ENCODE data around the gene ADGRL3.

DNA sequence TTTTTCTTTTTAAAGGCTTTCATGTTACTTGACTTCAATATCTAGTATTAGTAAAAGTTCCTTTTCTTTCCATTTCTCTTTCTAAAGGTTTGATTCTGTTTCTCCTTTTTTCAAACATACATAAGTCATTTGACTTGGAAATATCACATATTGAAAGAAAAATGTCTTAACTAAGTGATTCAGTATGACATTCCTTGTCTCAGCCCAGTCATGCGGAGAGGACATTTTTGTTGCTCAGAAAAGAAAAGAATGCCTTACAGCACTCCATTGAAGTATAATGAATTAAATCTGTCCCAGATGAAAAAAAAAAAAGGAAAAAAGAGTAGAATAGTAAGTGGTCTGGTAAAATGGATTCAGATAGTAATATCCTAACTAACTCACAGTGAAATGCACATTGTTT is 466.1 kb downstream of the ADGRL3 start:
- TF ChIP-seq, protein P1, sequence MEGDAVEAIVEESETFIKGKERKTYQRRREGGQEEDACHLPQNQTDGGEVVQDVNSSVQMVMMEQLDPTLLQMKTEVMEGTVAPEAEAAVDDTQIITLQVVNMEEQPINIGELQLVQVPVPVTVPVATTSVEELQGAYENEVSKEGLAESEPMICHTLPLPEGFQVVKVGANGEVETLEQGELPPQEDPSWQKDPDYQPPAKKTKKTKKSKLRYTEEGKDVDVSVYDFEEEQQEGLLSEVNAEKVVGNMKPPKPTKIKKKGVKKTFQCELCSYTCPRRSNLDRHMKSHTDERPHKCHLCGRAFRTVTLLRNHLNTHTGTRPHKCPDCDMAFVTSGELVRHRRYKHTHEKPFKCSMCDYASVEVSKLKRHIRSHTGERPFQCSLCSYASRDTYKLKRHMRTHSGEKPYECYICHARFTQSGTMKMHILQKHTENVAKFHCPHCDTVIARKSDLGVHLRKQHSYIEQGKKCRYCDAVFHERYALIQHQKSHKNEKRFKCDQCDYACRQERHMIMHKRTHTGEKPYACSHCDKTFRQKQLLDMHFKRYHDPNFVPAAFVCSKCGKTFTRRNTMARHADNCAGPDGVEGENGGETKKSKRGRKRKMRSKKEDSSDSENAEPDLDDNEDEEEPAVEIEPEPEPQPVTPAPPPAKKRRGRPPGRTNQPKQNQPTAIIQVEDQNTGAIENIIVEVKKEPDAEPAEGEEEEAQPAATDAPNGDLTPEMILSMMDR (IDR thresholded peaks at IDR 0.05; ENCODE audit: low read depth, low read length, missing input control), result no peak
- TF ChIP-seq, protein P2, sequence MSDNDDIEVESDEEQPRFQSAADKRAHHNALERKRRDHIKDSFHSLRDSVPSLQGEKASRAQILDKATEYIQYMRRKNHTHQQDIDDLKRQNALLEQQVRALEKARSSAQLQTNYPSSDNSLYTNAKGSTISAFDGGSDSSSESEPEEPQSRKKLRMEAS (IDR thresholded peaks at IDR 0.05), result no peak
- TF ChIP-seq YY1 (IDR thresholded peaks at IDR 0.05), result no peak
- TF ChIP-seq RAD21 (IDR thresholded peaks at IDR 0.05), result no peak
- TF ChIP-seq JUND (IDR thresholded peaks at IDR 0.05), result no peak

All from liver (tissue), 3 donors.